K562 (cell line): Measurements from ENCODE around the gene KRTAP4-8. TPM values are rescaled to one million over a fixed set of nuclear protein-coding genes. Genes with fewer than 3 reads are reported as not detected.

Source experiments
- ATAC-seq: fragments of 200-7000 bp; cut with Tn5 transposase; 3 replicates; pipeline ENCODE4 v1.9.1; 2020; ENCODE audit warnings: moderate library complexity
- BruUV-seq: library from RNA; stranded (reverse); fragments of 400-500 nt; replicated peaks from 2 replicates; lab custom pipeline; 2021; lab: Mats Ljungman, UMichigan
- CTCF ChIA-PET: fragments of 300-600 bp; formaldehyde crosslinking; extraction: SDS; loops from one replicate; lab custom pipeline; 2021; ENCODE audit warnings: low intra/inter-chr PET ratio; lab: Yijun Ruan, JAX
- POLR2A ChIA-PET: fragments of 300-600, 350-650 bp; sonication (Branson Sonifier 250); formaldehyde crosslinking; extraction: SDS; loops from one replicate; lab custom pipeline; 2021; ENCODE audit warnings: antibody characterized with exemption, inconsistent platforms; lab: Yijun Ruan, JAX
- DNase-seq, 4 experiments: peaks; one replicate each; pipeline versions ENCODE4 v3.0.0 to v3.0.0-alpha.2; 2011 to 2018; ENCODE audit warnings: low spot score in 3 of 4, mixed read lengths in 3 of 4; ENCODE audit errors: extremely low read depth in 1 of 4
- FAIRE-seq: peaks from 2 replicates; lab custom pipeline; 2011; peaks lifted over from hg19 to GRCh38; lab: Jason Lieb, UNC
- H2AFZ ChIP-seq: 2 replicates; pipeline ENCODE4 v1.6.0; 2011; ENCODE audit warnings: low read depth, low read length, control low read depth, inconsistent platforms
- H3K27ac ChIP-seq: fragments of 200-600 bp; 3 replicates; pipeline ENCODE4 v1.8.0; 2011; ENCODE audit warnings: low read depth, mild to moderate bottlenecking, control low read depth, inconsistent platforms, low read length, moderate library complexity, mixed read lengths; ENCODE audit errors: extremely low read depth
- H3K27me3 ChIP-seq, 2 experiments: fragments of 300-600 bp in 1 of 2; 2 replicates in 1 of 2; 3 replicates in 1 of 2; pipeline versions ENCODE4 v1.6.0 to v1.8.0; 2011; ENCODE audit warnings: inconsistent platforms in 2 of 2, low read length in 2 of 2, mild to moderate bottlenecking in 1 of 2, mixed read lengths in 1 of 2, moderate library complexity in 1 of 2; ENCODE audit not compliant: control insufficient read depth in 2 of 2, insufficient read depth in 2 of 2
- H3K36me3 ChIP-seq: fragments of 300-600 bp; 3 replicates; pipeline ENCODE4 v1.8.0; 2011; ENCODE audit warnings: mild to moderate bottlenecking, low read length, inconsistent platforms; ENCODE audit not compliant: control insufficient read depth, insufficient read depth
- H3K4me1 ChIP-seq, 2 experiments: fragments of 200-600 bp in 1 of 2; replicated peaks in 1 of 2; 2 replicates in 1 of 2; 3 replicates in 1 of 2; pipeline versions ENCODE4 v1.5.1 to v1.8.0; 2011; ENCODE audit warnings: inconsistent platforms in 2 of 2, low read length in 2 of 2, mild to moderate bottlenecking in 1 of 2, mixed read lengths in 1 of 2, moderate library complexity in 1 of 2; ENCODE audit not compliant: control insufficient read depth in 2 of 2, insufficient read depth in 2 of 2
- H3K4me2 ChIP-seq: 2 replicates; pipeline ENCODE4 v1.6.1; 2011; ENCODE audit warnings: low read length, control low read depth, inconsistent platforms, mixed read lengths; ENCODE audit not compliant: insufficient read depth
- H3K4me3 ChIP-seq: fragments of 200-600 bp; sonication (generic), shearing (Covaris generic); 2 replicates; pipeline ENCODE4 v1.5.1; 2016; ENCODE audit warnings: control low read depth, inconsistent platforms
- H3K79me2 ChIP-seq: fragments of 200-600 bp; 3 replicates; pipeline ENCODE4 v1.8.0; 2011; ENCODE audit warnings: low read length, inconsistent platforms; ENCODE audit not compliant: control insufficient read depth, insufficient read depth
- H3K9ac ChIP-seq, 2 experiments: 2 replicates each; pipeline versions ENCODE4 v1.6.0 to v1.6.1; 2011; ENCODE audit warnings: low read depth in 2 of 2, low read length in 2 of 2, control low read depth in 1 of 2, inconsistent platforms in 1 of 2, mild to moderate bottlenecking in 1 of 2, mixed read lengths in 1 of 2; ENCODE audit not compliant: insufficient read depth in 1 of 2
- H3K9me1 ChIP-seq: one replicate; pipeline ENCODE4 v1.6.0; 2011; ENCODE audit warnings: inconsistent platforms, mild to moderate bottlenecking, low read length, moderate library complexity; ENCODE audit not compliant: control insufficient read depth, insufficient read depth
- H3K9me3 ChIP-seq: replicated peaks from 2 replicates; pipeline ENCODE4 v1.5.1; 2011; ENCODE audit warnings: low read depth, low read length, inconsistent platforms; ENCODE audit not compliant: control insufficient read depth, insufficient read depth
- H4K20me1 ChIP-seq: replicated peaks from 2 replicates; pipeline ENCODE4 v1.6.1; 2011; ENCODE audit warnings: low read length, inconsistent platforms, mixed read lengths; ENCODE audit not compliant: control insufficient read depth, insufficient read depth
- CCNT2 ChIP-seq: IDR thresholded peaks from 2 replicates; pipeline ENCODE4 v1.6.1; 2011; ENCODE audit warnings: borderline replicate concordance, low read depth, mild to moderate bottlenecking, moderate library complexity, mixed read lengths, low read length; ENCODE audit not compliant: insufficient read length; ENCODE audit errors: extremely low read depth
- HEY1 ChIP-seq: fragments of 250-450 bp; sonication (Bioruptor Pico); IDR thresholded peaks from 2 replicates; pipeline ENCODE4 v1.5.0; 2020; ENCODE audit warnings: mild to moderate bottlenecking, moderate library complexity, borderline replicate concordance
- HOMEZ ChIP-seq: fragments of 250-450 bp; sonication (Bioruptor Pico); IDR thresholded peaks from 2 replicates; pipeline ENCODE4 v1.4.0; 2020; ENCODE audit warnings: mild to moderate bottlenecking, moderate library complexity
- MLLT1 ChIP-seq, 2 experiments: fragments of 450-650 bp; IDR thresholded peaks; 2 replicates each; pipeline ENCODE4 v1.6.1; 2016
- RBFOX2 ChIP-seq: fragments of 200-400 bp; formaldehyde crosslinking; IDR thresholded peaks from 2 replicates; pipeline ENCODE4 v1.6.1; 2017; ENCODE audit warnings: low read depth, mild to moderate bottlenecking, low read length, moderate library complexity
- RBM17 ChIP-seq: fragments of 200-400 bp; formaldehyde crosslinking; IDR thresholded peaks from 2 replicates; pipeline ENCODE4 v1.6.1; 2017; ENCODE audit warnings: low read depth, mild to moderate bottlenecking, low read length, borderline replicate concordance
- SMARCA5 ChIP-seq: fragments of 450-650 bp; IDR thresholded peaks from 2 replicates; pipeline ENCODE4 v1.6.1; 2016
- ZBTB49 ChIP-seq: sonication (generic); formaldehyde crosslinking; IDR thresholded peaks from 2 replicates; pipeline ENCODE4 v1.8.0; 2022; ENCODE audit warnings: missing genetic modification reagents, mild to moderate bottlenecking, borderline replicate concordance
- ZFP91 ChIP-seq: sonication (generic); formaldehyde crosslinking; IDR thresholded peaks from 2 replicates; pipeline ENCODE4 v1.8.0; 2022; ENCODE audit warnings: mild to moderate bottlenecking, missing genetic modification reagents
- ZNF75A ChIP-seq: fragments of 450-650 bp; formaldehyde crosslinking; IDR thresholded peaks from 2 replicates; pipeline ENCODE4 v1.4.0; 2020; ENCODE audit warnings: mild to moderate bottlenecking
- ZNF764 ChIP-seq: fragments of 250-450 bp; sonication (Bioruptor Pico); IDR thresholded peaks from 2 replicates; pipeline ENCODE4 v1.4.0; 2020; ENCODE audit warnings: low read depth, mild to moderate bottlenecking, moderate library complexity
- in situ Hi-C: fragments of 300-500 bp; cut with MboI; formaldehyde crosslinking; loops from 4 replicates; pipeline ENCODE4 v1.15.0; 2018; ENCODE audit warnings: inconsistent platforms, mixed read lengths
- intact Hi-C: fragments of 100-400 bp; cut with micrococcal nuclease; formaldehyde crosslinking; loops from 2 replicates; pipeline ENCODE4 v1.14.2; 2022
- polyA plus RNA-seq, 8 experiments: library from polyadenylated mRNA; depleted of rRNA in 4 of 8; stranded (reverse) in 5 of 8; unstranded in 3 of 8; fragments of >200 nt; fragmentation: Nextera tagmentation in 2 of 8; fragmentation: Illumina TruSeq in 1 of 8; extraction: Ambion mirVana in 2 of 8; extraction: Trizol in 1 of 8; gene quantifications; 2 replicates each; pipeline versions ENCODE4 v1.2.1 to v1.2.3, GENCODE V29; 2011 to 2014; ENCODE audit warnings: inconsistent platforms in 1 of 8, missing spikeins in 1 of 8
- total RNA-seq, 7 experiments: library from RNA; depleted of rRNA in 6 of 7; stranded (reverse); fragments of >200 nt in 6 of 7; fragmentation: Illumina TruSeq in 2 of 7; extraction: Trizol in 2 of 7; gene quantifications; 2 replicates each; pipeline versions ENCODE4 v1.2.1 to v1.2.3, GENCODE V29; 2011 to 2021; ENCODE audit warnings: low replicate concordance in 1 of 7

KRTAP4-8 gene
- total and polyA plus RNA-seq, 9 of the 15 experiments (the other 6 are each of a cell fraction or from before 2014, with no cell fraction given) = not detected

GRCh38 chr17:41052566-41052965, 45.4 kb downstream of the KRTAP4-8 start:
- Histone ChIP-seq H3K4me2 (no peak overlapping the region), H3K27ac (no peak overlapping the region), H3K79me2 (no peaks in the 10 kb centered on the region), H3K9me3 (no peaks in the 10 kb centered on the region), H3K4me1 (no peaks in the 10 kb centered on the region), H3K9me1 (no peaks in the 10 kb centered on the region), H2AFZ (no peak overlapping the region), H3K4me3 (no peak overlapping the region), H3K36me3 (no peaks in the 10 kb centered on the region), H4K20me1 (no peaks in the 10 kb centered on the region), H3K9ac (no peak overlapping the region), H3K27me3 (peaks cover 7% of the 10 kb centered on the region in 2 experiments; a peak in 4 of 5 replicates)
- no peak for DNase-seq
- in situ Hi-C loops = no loop called here
- ChIA-PET CTCF (no interaction called here), POLR2A (no interaction called here)
- no peak for FAIRE-seq
- BruUV-seq = no TSS peak
- intact Hi-C loops = no loop called here
- no peak for ATAC-seq
- TF ChIP-seq ZNF75A (CRISPR knock-in tag) (no peak), RBFOX2 (no peak), RBM17 (no peak), HEY1 (CRISPR knock-in tag) (no peak), ZBTB49 (no peak), ZNF764 (CRISPR knock-in tag) (no peak), SMARCA5 (no peak), HOMEZ (no peak), MLLT1 (IDR thresholded peaks at IDR 0.05) (no peak), ZFP91 (no peak), CCNT2 (no peak)
